HFFc6 (cell line): ENCODE results near the gene SGO1. TPM values are rescaled to one million over a fixed set of nuclear protein-coding genes. Genes with fewer than 3 reads are reported as not detected.
A peak's percentile ranks its signal among the peaks of the same experiment; 100 is the strongest.

Experiments
- DNase-seq: peaks from one replicate; pipeline ENCODE4 v3.0.0-alpha.2; 2018
- H3K27ac Mint-ChIP-seq: 2 replicates; pipeline ENCODE4 v1.8.0; 2020; ENCODE audit warnings: mild to moderate bottlenecking, mixed read lengths
- H3K27me3 Mint-ChIP-seq: 2 replicates; pipeline ENCODE4 v1.8.0; 2021; ENCODE audit warnings: mild to moderate bottlenecking, moderate library complexity, mixed read lengths; ENCODE audit not compliant: insufficient read depth
- H3K36me3 Mint-ChIP-seq: 2 replicates; pipeline ENCODE4 v1.8.0; 2021; ENCODE audit warnings: low read depth, mixed read lengths
- H3K4me1 Mint-ChIP-seq: 2 replicates; pipeline ENCODE4 v1.8.0; 2020; ENCODE audit warnings: low read depth, mixed read lengths
- H3K4me3 Mint-ChIP-seq: 2 replicates; pipeline ENCODE4 v1.8.0; 2020; ENCODE audit warnings: mild to moderate bottlenecking, moderate library complexity, mixed read lengths
- H3K9me3 Mint-ChIP-seq: 2 replicates; pipeline ENCODE4 v1.8.0; 2020; ENCODE audit warnings: mild to moderate bottlenecking, mixed read lengths
- long read RNA-seq: library from polyadenylated mRNA; unstranded; transcript quantifications from one replicate; pipeline ENCODE4 v2.0.0, GENCODE V29; 2019
- total RNA-seq, 6 experiments: library from RNA; stranded (reverse); fragmentation: NEBNext Ultra II Directional; extraction: Animal tissue kit (Norgen Biotek cat#: 25700); gene quantifications; 2 replicates in 1 of 6; 3 replicates in 5 of 6; pipeline ENCODE4 v1.2.3, GENCODE V29; 2021
- TF ChIP-seq, protein P1 (sequence below): fragments of 200-600 bp; sonication (generic); IDR thresholded peaks from 2 replicates; pipeline ENCODE4 v1.5.0; 2021; ENCODE audit warnings: antibody characterized with exemption, mild to moderate bottlenecking

The SGO1 gene
- total RNA-seq = 10 to 100 TPM in 5 of 6 experiments, 1 to 10 TPM in 1; 5.6 to 14.3 (median 12.0) TPM
- long read RNA-seq, partial matches to known transcripts = 5 of 6 reads
- long read RNA-seq, other reads (novel, unspliced or antisense) = 1 of 6 reads

- H3K4me1 Mint-ChIP-seq = no peaks in the 10 kb centered on the region
- DNase-seq = peak; percentile 97
- no peak within 1 kb of the TSS for H3K4me3 Mint-ChIP-seq
- no peaks in the 10 kb centered on the region for H3K36me3 Mint-ChIP-seq
- H3K27ac Mint-ChIP-seq = no peak within 1 kb of the TSS
- no peaks in the 10 kb centered on the region for H3K27me3 Mint-ChIP-seq
- H3K9me3 Mint-ChIP-seq = no peaks in the 10 kb centered on the region
- TF ChIP-seq, protein P1, sequence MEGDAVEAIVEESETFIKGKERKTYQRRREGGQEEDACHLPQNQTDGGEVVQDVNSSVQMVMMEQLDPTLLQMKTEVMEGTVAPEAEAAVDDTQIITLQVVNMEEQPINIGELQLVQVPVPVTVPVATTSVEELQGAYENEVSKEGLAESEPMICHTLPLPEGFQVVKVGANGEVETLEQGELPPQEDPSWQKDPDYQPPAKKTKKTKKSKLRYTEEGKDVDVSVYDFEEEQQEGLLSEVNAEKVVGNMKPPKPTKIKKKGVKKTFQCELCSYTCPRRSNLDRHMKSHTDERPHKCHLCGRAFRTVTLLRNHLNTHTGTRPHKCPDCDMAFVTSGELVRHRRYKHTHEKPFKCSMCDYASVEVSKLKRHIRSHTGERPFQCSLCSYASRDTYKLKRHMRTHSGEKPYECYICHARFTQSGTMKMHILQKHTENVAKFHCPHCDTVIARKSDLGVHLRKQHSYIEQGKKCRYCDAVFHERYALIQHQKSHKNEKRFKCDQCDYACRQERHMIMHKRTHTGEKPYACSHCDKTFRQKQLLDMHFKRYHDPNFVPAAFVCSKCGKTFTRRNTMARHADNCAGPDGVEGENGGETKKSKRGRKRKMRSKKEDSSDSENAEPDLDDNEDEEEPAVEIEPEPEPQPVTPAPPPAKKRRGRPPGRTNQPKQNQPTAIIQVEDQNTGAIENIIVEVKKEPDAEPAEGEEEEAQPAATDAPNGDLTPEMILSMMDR = no peak
These were observed at the start of gene SGO1 for GRCh38 chr3:20185679-20186599. Gene SGO1 (minus strand): TSS chr3:20186206. CDS start chr3:20184027, 2,179 bp downstream.

GRCh38 chr3:20235796-20236195 is 49.8 kb upstream of the SGO1 start:
- DNase-seq = no peak
- Mint-ChIP-seq H3K4me3 (no peak overlapping the region; the same call in 1 of the 2 replicates), H3K36me3 (no peaks in the 10 kb centered on the region), H3K4me1 (no peaks in the 10 kb centered on the region), H3K27ac (no peak overlapping the region), H3K27me3 (no peaks in the 10 kb centered on the region), H3K9me3 (no peaks in the 10 kb centered on the region)
- TF ChIP-seq, protein P1 = no peak

DNA sequence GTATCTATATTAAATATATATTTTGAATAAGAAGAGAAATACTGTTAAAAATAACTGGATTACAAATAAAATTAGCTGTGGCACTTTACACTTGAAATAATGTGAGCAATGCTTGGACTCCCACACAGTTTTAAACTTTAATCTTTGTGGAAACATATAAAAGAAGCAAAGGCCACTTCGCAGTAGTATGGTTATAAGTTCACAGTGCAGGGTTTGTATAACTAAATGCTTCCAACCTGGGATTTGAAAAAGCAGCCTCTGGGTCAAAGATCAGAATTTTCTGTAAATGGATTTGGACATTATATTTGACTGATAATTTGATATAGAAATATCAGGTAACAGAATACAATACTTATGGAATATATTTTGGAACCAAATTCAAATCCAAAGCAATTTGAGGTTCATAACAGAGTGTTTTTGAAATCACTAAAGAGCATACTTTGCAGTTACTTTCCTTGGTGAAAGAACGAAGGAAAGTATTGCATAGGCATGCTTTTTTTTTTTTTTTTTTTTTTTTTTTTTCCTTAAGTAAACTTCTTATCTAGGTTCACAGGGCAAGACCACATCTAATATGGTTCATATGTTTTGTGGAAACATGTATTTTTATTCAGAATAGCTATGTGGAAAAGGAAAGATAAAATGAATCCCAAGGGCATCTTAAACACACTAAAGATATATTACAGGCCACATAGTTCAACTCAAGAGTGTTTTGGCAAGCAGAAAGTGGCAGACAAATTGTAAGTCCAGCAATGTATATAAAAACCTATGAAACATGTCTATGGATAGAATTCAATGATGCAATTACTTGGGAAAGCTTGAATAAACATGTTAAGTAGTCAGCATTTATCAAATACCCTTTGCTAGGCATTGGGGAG is 47.1 kb upstream of the SGO1 start:
- TF ChIP-seq, protein P1 = no peak
- no peaks in the 10 kb centered on the region for H3K9me3 Mint-ChIP-seq
- H3K4me3 Mint-ChIP-seq = no peak overlapping the region
- H3K4me1 Mint-ChIP-seq = no peaks in the 10 kb centered on the region
- H3K27ac Mint-ChIP-seq = no peak overlapping the region
- DNase-seq = no peak
- no peaks in the 10 kb centered on the region for H3K36me3 Mint-ChIP-seq
- H3K27me3 Mint-ChIP-seq = no peaks in the 10 kb centered on the region

GRCh38 chr3:20230954-20231353 is 44.9 kb upstream of the SGO1 start:
- H3K27me3 Mint-ChIP-seq = no peaks in the 10 kb centered on the region
- H3K27ac Mint-ChIP-seq = no peak overlapping the region
- TF ChIP-seq, protein P1 = no peak
- no peaks in the 10 kb centered on the region for H3K36me3 Mint-ChIP-seq
- H3K4me3 Mint-ChIP-seq = no peak overlapping the region
- H3K9me3 Mint-ChIP-seq = no peaks in the 10 kb centered on the region
- DNase-seq = no peak
- H3K4me1 Mint-ChIP-seq = no peaks in the 10 kb centered on the region

DNA sequence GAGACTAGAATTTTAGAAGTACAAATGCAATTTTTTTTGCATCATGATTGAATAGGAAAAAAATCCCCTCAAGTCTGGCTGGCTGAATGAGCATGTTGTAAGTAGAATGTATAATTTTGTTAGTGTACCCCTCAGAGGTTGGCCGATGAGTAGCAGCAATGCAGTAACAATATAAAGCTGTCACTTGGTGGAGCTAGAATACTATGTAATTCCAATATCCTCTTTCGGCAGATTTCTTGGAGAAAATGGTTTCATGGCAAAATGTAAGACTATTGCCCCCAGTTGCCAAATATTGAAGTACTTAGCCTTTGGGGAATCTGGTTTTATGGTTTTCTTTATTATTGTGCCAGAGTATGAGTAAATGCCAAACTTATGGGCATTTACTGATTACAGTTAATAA is 39.8 kb upstream of the SGO1 start:
- Mint-ChIP-seq H3K9me3 (no peaks in the 10 kb centered on the region), H3K4me1 (no peaks in the 10 kb centered on the region), H3K36me3 (no peaks in the 10 kb centered on the region), H3K27ac (no peak overlapping the region), H3K27me3 (no peaks in the 10 kb centered on the region), H3K4me3 (no peak overlapping the region)
- peak; percentile 57 for DNase-seq
- TF ChIP-seq, protein P1 = peak; percentile 71
